GM18498 (cell line): ENCODE data around the gene SLC30A1.

Source experiments
- ATAC-seq: cut with Tn5 transposase; IDR thresholded peaks from one replicate; pipeline ENCODE4 v1.9.1; 2021; ENCODE audit warnings: mild to moderate bottlenecking, moderate library complexity; ENCODE audit not compliant: unreplicated experiment

SLC30A1 gene

GRCh38 chr1:211526101-211526500 is 52.9 kb downstream of the SLC30A1 start:
- no peak for ATAC-seq

GRCh38 chr1:211525101-211525676 is 53.8 kb downstream of the SLC30A1 start:
- ATAC-seq = no peak

GRCh38 chr1:211524521-211524920 is 54.4 kb downstream of the SLC30A1 start:
- no peak for ATAC-seq

- no peak for ATAC-seq
Observed at GRCh38 chr1:211522804-211523203, 56.2 kb downstream of the SLC30A1 start.
